ENCODE measurements around the gene ZNF76. TPM values are rescaled to one million over a fixed set of nuclear protein-coding genes. Genes with fewer than 3 reads are reported as not detected.

The ZNF76 gene
- total and polyA plus RNA-seq, 10 of the 15 experiments (the other 5 are each of a cell fraction or from before 2014, with no cell fraction given), result 2.8 to 41.0 (median 24.8) TPM

GRCh38 chr6:35237476-35237875 is 22.1 kb upstream of the ZNF76 start:
- no peaks in the 10 kb centered on the region for H3K79me2 ChIP-seq (ENCODE audit: control insufficient read depth, insufficient read depth, low read length)
- no peaks in the 10 kb centered on the region; the same call in 1 of the 3 replicates for H3K9me3 ChIP-seq (replicated peaks; ENCODE audit: control insufficient read depth, insufficient read depth, low read length)
- no TSS peak for BruUV-seq (replicated peaks)
- ATAC-seq (no peak), FAIRE-seq (no peak), DNase-seq (ENCODE audit: low read depth, low spot score) (no peak)
- SMC1A ChIA-PET (ENCODE audit: uncharacterized antibody, unreplicated experiment), result no interaction called here
- TF ChIP-seq PAX8 (IDR thresholded peaks at IDR 0.05) (no peak), ZBED1 (IDR thresholded peaks at IDR 0.05; ENCODE audit: borderline replicate concordance) (no peak), SMAD5 (IDR thresholded peaks at IDR 0.05; ENCODE audit: low read depth) (no peak), CHD4 (IDR thresholded peaks at IDR 0.05) (no peak), SRF (IDR thresholded peaks at IDR 0.05; ENCODE audit: low read depth in 2 of 2, low read length in 2 of 2) (no peak), MXI1 (IDR thresholded peaks at IDR 0.05; ENCODE audit: low read depth, low read length) (no peak)
- H2AFZ ChIP-seq (ENCODE audit: control insufficient read depth, low read depth, low read length), result no peak overlapping the region
- WGBS (ENCODE audit: insufficient coverage, insufficient replicate concordance, low lambda C conversion rate, missing lambda C conversion rate), result 9% methylated on average over 1 of the region's 3 CpGs
- POLR2A ChIA-PET, result interaction anchor here (0.6 kb wide), 1 partner anchor 197 kb away, joined by 3 read pairs; no protein-coding TSS in a partner anchor
- in situ Hi-C loops (cut with MboI), result no loop called here
- CTCF ChIA-PET, result interaction anchor here (1.7 kb wide), 1 partner anchor 98 kb away, joined by 5 read pairs; no protein-coding TSS in a partner anchor
- H3K4me3 ChIP-seq, result no peak overlapping the region
- no peak overlapping the region for H3K27ac ChIP-seq (ENCODE audit: control insufficient read depth, insufficient read depth)
- H3K4me2 ChIP-seq (ENCODE audit: control insufficient read depth, insufficient read depth), result no peak overlapping the region
- RAD21 ChIA-PET (ENCODE audit: unreplicated experiment), result interaction anchor here (1.0 to 1.5 kb wide), 2 partner anchors 11 to 32 kb away, joined by 3 to 4 read pairs; no protein-coding TSS in a partner anchor
- no peaks in the 10 kb centered on the region for H3K27me3 ChIP-seq (replicated peaks in 1 of 2; ENCODE audit: control insufficient read depth in 2 of 2, insufficient read depth in 2 of 2, low read length in 1 of 2)
- no peak overlapping the region for H3K9ac ChIP-seq (ENCODE audit: control insufficient read depth, insufficient read depth, low read length)
- H3K36me3 ChIP-seq (ENCODE audit: control insufficient read depth in 2 of 2, insufficient read depth in 2 of 2, low read length in 1 of 2), result no peaks in the 10 kb centered on the region
- H3K4me1 ChIP-seq (ENCODE audit: control insufficient read depth, insufficient read depth, low read length), result no peaks in the 10 kb centered on the region
- H4K20me1 ChIP-seq (ENCODE audit: control insufficient read depth, insufficient read depth), result peaks cover 4% of the 10 kb centered on the region
- intact Hi-C loops (cut with micrococcal nuclease; ENCODE audit: unreplicated experiment), result no loop called here

- Histone ChIP-seq H3K4me1 (ENCODE audit: control insufficient read depth, insufficient read depth, low read length) (no peaks in the 10 kb centered on the region), H3K4me3 (no peak overlapping the region), H4K20me1 (ENCODE audit: control insufficient read depth, insufficient read depth) (peaks cover 4% of the 10 kb centered on the region), H3K27me3 (replicated peaks in 1 of 2; ENCODE audit: control insufficient read depth in 2 of 2, insufficient read depth in 2 of 2, low read length in 1 of 2) (no peaks in the 10 kb centered on the region), H3K9ac (ENCODE audit: control insufficient read depth, insufficient read depth, low read length) (no peak overlapping the region), H3K9me3 (replicated peaks; ENCODE audit: control insufficient read depth, insufficient read depth, low read length) (no peaks in the 10 kb centered on the region; the same call in 1 of the 3 replicates), H3K4me2 (ENCODE audit: control insufficient read depth, insufficient read depth) (no peak overlapping the region), H3K27ac (ENCODE audit: control insufficient read depth, insufficient read depth) (no peak overlapping the region), H2AFZ (ENCODE audit: control insufficient read depth, low read depth, low read length) (no peak overlapping the region), H3K36me3 (ENCODE audit: control insufficient read depth in 2 of 2, insufficient read depth in 2 of 2, low read length in 1 of 2) (no peaks in the 10 kb centered on the region), H3K79me2 (ENCODE audit: control insufficient read depth, insufficient read depth, low read length) (no peaks in the 10 kb centered on the region)
- in situ Hi-C loops (cut with MboI) (no loop called here), intact Hi-C loops (cut with micrococcal nuclease; ENCODE audit: unreplicated experiment) (no loop called here)
- WGBS (ENCODE audit: insufficient coverage, insufficient replicate concordance, low lambda C conversion rate, missing lambda C conversion rate), result 47% methylated on average over 3 of the region's 3 CpGs
- ATAC-seq, result no peak
- FAIRE-seq, result no peak
- ChIA-PET POLR2A (no interaction called here), RAD21 (ENCODE audit: unreplicated experiment) (no interaction called here), CTCF (interaction anchor here (1.1 to 3.5 kb wide), 4 partner anchors 32 to 277 kb away, joined by 3 to 33 read pairs (median 12); no protein-coding TSS in a partner anchor), SMC1A (ENCODE audit: uncharacterized antibody, unreplicated experiment) (interaction anchor here (2.5 kb wide), 1 partner anchor 9 kb away, joined by 10 read pairs; no protein-coding TSS in a partner anchor)
- BruUV-seq (replicated peaks), result no TSS peak
- DNase-seq (ENCODE audit: low read depth, low spot score), result no peak
- TF ChIP-seq, protein P1, sequence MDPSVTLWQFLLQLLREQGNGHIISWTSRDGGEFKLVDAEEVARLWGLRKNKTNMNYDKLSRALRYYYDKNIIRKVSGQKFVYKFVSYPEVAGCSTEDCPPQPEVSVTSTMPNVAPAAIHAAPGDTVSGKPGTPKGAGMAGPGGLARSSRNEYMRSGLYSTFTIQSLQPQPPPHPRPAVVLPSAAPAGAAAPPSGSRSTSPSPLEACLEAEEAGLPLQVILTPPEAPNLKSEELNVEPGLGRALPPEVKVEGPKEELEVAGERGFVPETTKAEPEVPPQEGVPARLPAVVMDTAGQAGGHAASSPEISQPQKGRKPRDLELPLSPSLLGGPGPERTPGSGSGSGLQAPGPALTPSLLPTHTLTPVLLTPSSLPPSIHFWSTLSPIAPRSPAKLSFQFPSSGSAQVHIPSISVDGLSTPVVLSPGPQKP (IDR thresholded peaks at IDR 0.05; ENCODE audit: low read depth, low read length), result no peak
Observed at GRCh38 chr6:35238843-35239289, 20.7 kb upstream of the ZNF76 start.

All from GM12878 (cell line).